T-cell (primary cell): Measurements from ENCODE around the gene KDM5B. TPM values are rescaled to one million over a fixed set of nuclear protein-coding genes. Genes with fewer than 3 reads are reported as not detected.

Experiments
- ATAC-seq, 4 experiments: fragments of 200-7000 bp in 3 of 4; fragments of 150-1000 bp in 1 of 4; cut with Tn5 transposase; replicated peaks in 1 of 4; 1 replicate in 3 of 4; 2 replicates in 1 of 4; pipeline ENCODE4 v1.10.0; 2021; ENCODE audit warnings: moderate library complexity in 3 of 4, mild to moderate bottlenecking in 2 of 4, moderate number of reproducible peaks in 1 of 4
- CTCF ChIA-PET, 2 donors: fragments of 300-600 bp; sonication (Branson Sonifier 250); formaldehyde crosslinking; loops; one replicate each; lab custom pipeline; 2022; ENCODE audit warnings: antibody characterized with exemption in 2 of 2; lab: Charles Lee
- POLR2A ChIA-PET, 2 donors: fragments of 300-600 bp; sonication (Branson Sonifier 250); formaldehyde crosslinking; loops; one replicate each; lab custom pipeline; 2022; ENCODE audit warnings: antibody characterized with exemption in 2 of 2; lab: Charles Lee
- DNase-seq, 35 experiments: peaks; one replicate each; pipeline versions ENCODE4 v3.0.0 to v3.0.0-alpha.2; 2013 to 2023
- H3K27ac ChIP-seq: one replicate; pipeline ENCODE4 v1.5.1; 2013; ENCODE audit warnings: low read length
- H3K27me3 ChIP-seq, 2 experiments: replicated peaks in 1 of 2; 1 replicate in 1 of 2; 2 replicates in 1 of 2; pipeline versions ENCODE4 v1.6.1 to v1.7.0; 2013; ENCODE audit warnings: low read length in 1 of 2, mixed read lengths in 1 of 2; ENCODE audit not compliant: control insufficient read depth in 2 of 2, insufficient read depth in 2 of 2; ENCODE audit errors: extremely low read depth in 1 of 2
- H3K36me3 ChIP-seq, 2 donors: 1 replicate in 1 of 2; 2 replicates in 1 of 2; pipeline versions ENCODE4 v1.6.1 to v1.7.0; 2013; ENCODE audit warnings: low read length in 1 of 2; ENCODE audit not compliant: control insufficient read depth in 2 of 2, insufficient read depth in 1 of 2; ENCODE audit errors: extremely low read depth in 1 of 2
- H3K4me1 ChIP-seq, 2 experiments: 1 replicate in 1 of 2; 2 replicates in 1 of 2; pipeline versions ENCODE4 v1.6.1 to v1.7.0; 2013; ENCODE audit warnings: low read length in 2 of 2, mixed read lengths in 1 of 2; ENCODE audit not compliant: insufficient read depth in 2 of 2, control insufficient read depth in 1 of 2; ENCODE audit errors: extremely low read depth in 1 of 2
- H3K4me3 ChIP-seq, 2 donors: 1 replicate in 1 of 2; 2 replicates in 1 of 2; pipeline versions ENCODE4 v1.5.1 to v1.7.0; 2013; ENCODE audit warnings: mild to moderate bottlenecking in 2 of 2, low read length in 1 of 2, moderate library complexity in 1 of 2; ENCODE audit not compliant: control insufficient read depth in 1 of 2; ENCODE audit errors: extremely low read depth in 1 of 2
- H3K9me3 ChIP-seq: 2 replicates; pipeline ENCODE4 v1.7.0; 2013
- H3K27ac Mint-ChIP-seq, 2 donors: one replicate each; pipeline ENCODE4 v1.8.0; 2020 to 2021; ENCODE audit warnings: mild to moderate bottlenecking in 2 of 2, mixed read lengths in 2 of 2
- H3K27me3 Mint-ChIP-seq, 2 donors: one replicate each; pipeline ENCODE4 v1.8.0; 2021 to 2022; ENCODE audit warnings: mixed read lengths in 2 of 2
- H3K36me3 Mint-ChIP-seq: one replicate; pipeline ENCODE4 v1.8.0; 2021; ENCODE audit warnings: mixed read lengths
- H3K4me1 Mint-ChIP-seq, 3 donors: one replicate each; pipeline ENCODE4 v1.8.0; 2020 to 2022; ENCODE audit warnings: mixed read lengths in 3 of 3, mild to moderate bottlenecking in 1 of 3
- H3K4me3 Mint-ChIP-seq, 3 donors: one replicate each; pipeline ENCODE4 v1.8.0; 2020 to 2022; ENCODE audit warnings: mild to moderate bottlenecking in 3 of 3, mixed read lengths in 3 of 3, moderate library complexity in 3 of 3
- H3K9me3 Mint-ChIP-seq, 3 donors: one replicate each; pipeline ENCODE4 v1.8.0; 2020 to 2022; ENCODE audit warnings: mixed read lengths in 3 of 3
- WGBS: methylation state at CpG from one replicate; pipeline ENCODE4 v1.1.5; 2013; ENCODE audit warnings: missing lambda C conversion rate; ENCODE audit not compliant: insufficient coverage; 5-methylcytosine and 5-hydroxymethylcytosine counted together
- total RNA-seq, 35 experiments: library from RNA in 6 of 35; stranded (reverse) in 6 of 35; fragments of 120-200 nt in 1 of 35; gene quantifications; one replicate each; pipeline versions ENCODE4 v1.2.1 to v1.2.4 and lab custom pipeline; 2013 to 2026

The KDM5B gene
- total RNA-seq, 5 donors from 2014 or later (not counting 1 experiment from before 2014, with no cell fraction given), result 46.3 to 71.7 (median 56.5) TPM

DNA sequence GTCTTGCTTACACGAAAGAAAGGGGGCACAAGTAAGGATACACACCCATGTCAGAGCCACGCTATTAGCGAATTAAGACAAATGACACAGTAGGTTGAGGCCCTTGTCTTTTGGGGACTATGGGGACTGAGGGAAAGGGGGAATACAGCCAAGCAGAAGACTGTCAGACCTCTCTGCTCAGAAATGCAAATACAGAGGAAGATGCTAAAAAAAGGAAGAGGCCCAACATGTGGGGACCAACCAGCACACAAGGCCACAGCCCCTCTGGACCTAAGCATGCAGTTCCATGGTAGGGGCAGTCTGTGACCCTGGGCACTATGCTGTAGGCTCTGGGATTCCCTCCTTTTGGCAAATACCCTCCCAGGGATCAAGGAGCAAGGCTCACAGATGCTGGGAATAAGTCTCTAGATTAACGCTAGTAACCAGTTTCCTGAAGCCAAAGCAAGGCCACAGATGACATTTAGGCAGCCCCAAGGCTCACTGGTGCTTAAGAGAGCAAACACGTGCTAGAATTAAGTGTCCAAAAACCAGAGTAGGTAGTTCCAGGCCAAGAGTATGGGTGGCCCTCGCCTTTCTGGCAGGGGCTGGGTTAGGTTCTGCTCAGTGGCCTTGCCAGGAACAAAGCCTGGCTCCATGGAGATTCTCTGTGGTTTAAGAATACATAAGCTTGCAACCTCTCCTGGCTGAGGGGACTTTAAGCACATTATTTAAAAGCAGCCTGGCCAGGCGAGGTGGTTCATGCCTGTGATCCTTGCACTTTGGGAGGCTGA lies 42.6 kb upstream of the KDM5B start:
- ATAC-seq (no peak), DNase-seq (no peak)

DNA sequence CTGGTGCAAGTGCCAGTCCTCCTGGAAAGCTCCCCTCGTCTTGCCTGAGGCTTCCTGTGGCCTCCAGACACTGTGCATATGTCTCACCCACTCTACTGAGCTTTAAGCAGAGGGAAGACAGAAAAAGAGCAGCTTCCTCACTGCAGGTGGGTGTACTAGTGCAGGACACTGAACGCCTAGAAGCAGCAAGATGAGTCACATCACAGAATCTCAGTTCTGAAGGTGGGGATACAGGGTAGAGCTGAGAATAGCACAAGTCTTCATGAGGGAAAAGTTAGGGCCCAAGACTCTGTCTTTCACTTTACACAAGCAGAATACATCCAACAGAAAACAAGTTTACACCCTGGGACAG lies 39.9 kb upstream of the KDM5B start:
- WGBS, result 17% methylated on average over 1 of the region's 2 CpGs
- Mint-ChIP-seq H3K4me3 (no peak overlapping the region), H3K27me3 (peaks cover 0 to under 1% of the 10 kb centered on the region in 2 donors), H3K36me3 (no peaks in the 10 kb centered on the region), H3K4me1 (no peaks in the 10 kb centered on the region), H3K27ac (no peak overlapping the region), H3K9me3 (no peaks in the 10 kb centered on the region)
- Histone ChIP-seq H3K4me3 (no peak overlapping the region), H3K9me3 (no peaks in the 10 kb centered on the region), H3K36me3 (no peaks in the 10 kb centered on the region), H3K27ac (no peak overlapping the region), H3K27me3 (no peaks in the 10 kb centered on the region), H3K4me1 (no peaks in the 10 kb centered on the region)
- CTCF ChIA-PET, result no interaction called here
- DNase-seq (no peak), ATAC-seq (no peak)
- POLR2A ChIA-PET, result interaction anchor here in 1 of 2 donors (0.5 kb wide), 1 partner anchor 23 kb away, joined by 3 read pairs; no protein-coding TSS in a partner anchor

More for the DNA sequence above, 42.6 kb upstream of the KDM5B start:
- Mint-ChIP-seq H3K27ac (no peak overlapping the region), H3K4me3 (no peak overlapping the region), H3K4me1 (no peaks in the 10 kb centered on the region), H3K36me3 (no peaks in the 10 kb centered on the region), H3K9me3 (no peaks in the 10 kb centered on the region), H3K27me3 (no peaks in the 10 kb centered on the region)
- CTCF ChIA-PET, result no interaction called here
- Histone ChIP-seq H3K36me3 (no peaks in the 10 kb centered on the region), H3K27ac (no peak overlapping the region), H3K4me3 (no peak overlapping the region), H3K27me3 (no peaks in the 10 kb centered on the region), H3K4me1 (no peaks in the 10 kb centered on the region), H3K9me3 (no peaks in the 10 kb centered on the region)
- POLR2A ChIA-PET, result no interaction called here
- WGBS, result 91% methylated on average over 6 of the region's 7 CpGs

DNA sequence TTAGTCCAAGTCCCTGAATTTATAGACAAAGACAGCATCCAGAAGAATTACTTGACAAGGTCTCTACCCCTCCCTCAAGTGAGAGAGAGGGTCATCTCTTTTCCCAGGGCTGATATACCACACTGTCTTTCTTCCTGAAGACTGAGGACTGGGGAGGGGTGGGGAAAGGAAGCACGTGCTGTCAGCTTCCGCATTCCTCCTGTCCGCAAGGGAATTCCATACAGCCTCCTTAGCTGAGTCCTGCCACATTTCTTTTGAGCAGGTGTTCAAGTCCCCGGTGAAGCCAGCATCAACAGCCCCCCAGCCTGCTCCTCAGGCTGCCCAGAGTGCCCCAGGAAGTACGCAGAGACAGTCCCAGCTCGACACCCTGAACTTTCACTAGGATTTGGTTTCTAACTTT lies 36.7 kb upstream of the KDM5B start:
- Histone ChIP-seq H3K9me3 (no peaks in the 10 kb centered on the region), H3K27me3 (no peaks in the 10 kb centered on the region), H3K27ac (no peak overlapping the region), H3K36me3 (no peaks in the 10 kb centered on the region), H3K4me3 (no peak overlapping the region), H3K4me1 (no peaks in the 10 kb centered on the region)
- H3K36me3 Mint-ChIP-seq, result no peaks in the 10 kb centered on the region
- ATAC-seq (no peak), DNase-seq (no peak)
- CTCF ChIA-PET, result no interaction called here
- POLR2A ChIA-PET, result no interaction called here
- H3K4me3 Mint-ChIP-seq, result no peak overlapping the region
- peaks cover 2 to 8% of the 10 kb centered on the region in 2 donors for H3K27me3 Mint-ChIP-seq
- 90% methylated on average over 5 of the region's 6 CpGs for WGBS
- no peak overlapping the region for H3K27ac Mint-ChIP-seq
- no peaks in the 10 kb centered on the region for H3K9me3 Mint-ChIP-seq
- no peaks in the 10 kb centered on the region for H3K4me1 Mint-ChIP-seq

DNA sequence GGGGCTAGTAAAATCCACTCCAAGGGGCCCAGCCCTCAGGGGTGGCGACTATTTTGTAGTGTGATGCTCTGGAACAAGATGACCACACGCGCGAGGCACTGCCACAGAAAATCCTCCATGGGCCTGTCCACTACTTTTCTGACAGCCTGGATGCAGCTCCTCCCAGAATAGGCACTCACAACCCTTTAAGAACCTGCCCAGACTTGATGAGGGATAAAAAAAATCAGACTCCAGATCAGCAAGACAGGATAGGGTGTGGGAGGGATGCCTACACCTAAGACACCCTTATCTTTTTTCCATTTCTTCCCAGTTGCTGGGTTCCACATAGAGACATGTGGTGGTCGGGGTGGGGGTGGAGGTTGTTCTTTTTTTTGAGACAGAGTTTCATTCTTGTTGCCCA lies 36.0 kb upstream of the KDM5B start:
- ChIA-PET POLR2A (no interaction called here), CTCF (no interaction called here)
- no CpG with 5 or more reads among the region's 5 CpGs for WGBS
- no peak overlapping the region for H3K4me3 ChIP-seq
- H3K9me3 Mint-ChIP-seq, result no peaks in the 10 kb centered on the region
- no peak overlapping the region for H3K27ac ChIP-seq
- no peaks in the 10 kb centered on the region for H3K36me3 ChIP-seq
- no peaks in the 10 kb centered on the region for H3K36me3 Mint-ChIP-seq
- peaks cover 2 to 8% of the 10 kb centered on the region in 2 donors for H3K27me3 Mint-ChIP-seq
- no peaks in the 10 kb centered on the region for H3K4me1 Mint-ChIP-seq
- DNase-seq, result no peak
- H3K4me1 ChIP-seq, result no peaks in the 10 kb centered on the region
- no peaks in the 10 kb centered on the region for H3K9me3 ChIP-seq
- no peak overlapping the region for H3K4me3 Mint-ChIP-seq
- ATAC-seq, result no peak
- H3K27me3 ChIP-seq, result no peaks in the 10 kb centered on the region
- H3K27ac Mint-ChIP-seq, result no peak overlapping the region

DNA sequence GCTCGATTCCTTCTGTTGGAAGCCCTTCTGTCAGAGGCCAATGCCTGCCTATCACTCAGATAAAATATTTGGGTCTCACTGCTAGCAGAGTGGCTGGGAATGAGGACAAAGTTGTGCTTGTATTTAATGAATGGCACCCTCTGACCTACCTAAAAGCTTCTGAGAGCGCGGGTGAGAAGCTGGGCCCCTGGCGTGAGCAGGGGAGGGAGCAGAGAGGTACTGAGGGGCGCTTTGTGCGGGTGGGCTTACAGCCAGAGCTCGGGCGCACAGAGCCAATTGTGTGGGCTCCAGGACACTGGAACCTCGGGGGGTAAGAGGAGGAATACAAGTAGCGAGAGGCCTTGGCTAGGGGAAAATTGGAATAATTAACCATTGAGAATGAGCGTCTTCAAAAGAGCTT lies 34.9 kb upstream of the KDM5B start:
- POLR2A ChIA-PET, result no interaction called here
- WGBS, result 91% methylated on average over 9 of the region's 11 CpGs

DNA sequence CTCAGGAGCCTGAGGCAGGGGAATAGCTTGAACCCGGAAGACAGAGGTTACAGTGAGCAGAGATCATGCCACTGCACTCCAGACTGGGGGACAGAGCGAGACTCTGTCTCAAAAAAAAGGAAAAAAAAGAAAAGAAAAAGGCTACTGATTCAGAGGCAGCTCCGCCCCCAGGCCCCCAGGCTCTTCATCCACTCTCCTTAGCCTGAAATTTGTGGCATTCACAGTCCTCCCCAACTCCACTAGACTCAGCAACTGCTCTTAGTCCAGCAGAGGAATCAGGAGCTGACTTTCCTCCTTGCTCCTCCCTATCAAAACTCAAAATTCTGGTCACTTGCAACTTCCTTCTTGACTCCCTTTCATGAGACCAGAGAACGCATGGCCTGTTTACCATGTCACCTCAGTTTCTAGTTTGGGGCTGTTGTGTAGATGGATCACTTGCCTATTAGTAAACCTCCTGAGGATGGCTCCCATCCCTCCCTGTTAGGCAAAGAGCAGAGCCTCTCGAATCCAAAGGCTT lies 29.6 kb upstream of the KDM5B start:
- Histone ChIP-seq H3K4me3 (no peak overlapping the region), H3K27me3 (no peaks in the 10 kb centered on the region), H3K36me3 (no peaks in the 10 kb centered on the region), H3K9me3 (no peaks in the 10 kb centered on the region), H3K4me1 (peaks cover 6 to 31% of the 10 kb centered on the region in 2 experiments), H3K27ac (no peak overlapping the region)
- ATAC-seq (no peak), DNase-seq (no peak)
- Mint-ChIP-seq H3K27ac (no peak overlapping the region), H3K4me3 (no peak overlapping the region), H3K36me3 (no peaks in the 10 kb centered on the region), H3K9me3 (no peaks in the 10 kb centered on the region), H3K4me1 (peaks cover 29 to 37% (median 36%) of the 10 kb centered on the region in 3 donors), H3K27me3 (peaks cover 2 to 4% of the 10 kb centered on the region in 2 donors)
- WGBS, result 93% methylated on average over 2 of the region's 5 CpGs
- ChIA-PET CTCF (no interaction called here), POLR2A (no interaction called here)

More for the DNA sequence above, 34.9 kb upstream of the KDM5B start:
- DNase-seq, result no peak
- no peak for ATAC-seq
- no peaks in the 10 kb centered on the region for H3K4me1 ChIP-seq
- no peak overlapping the region for H3K4me3 ChIP-seq
- CTCF ChIA-PET, result no interaction called here
- Mint-ChIP-seq H3K27ac (no peak overlapping the region), H3K36me3 (no peaks in the 10 kb centered on the region), H3K4me3 (no peak overlapping the region), H3K27me3 (peaks cover 2 to 8% of the 10 kb centered on the region in 2 donors), H3K4me1 (peaks cover 0 to 1% (median under 1%) of the 10 kb centered on the region in 3 donors), H3K9me3 (no peaks in the 10 kb centered on the region)
- no peaks in the 10 kb centered on the region for H3K27me3 ChIP-seq
- H3K36me3 ChIP-seq, result no peaks in the 10 kb centered on the region
- H3K27ac ChIP-seq, result no peak overlapping the region
- H3K9me3 ChIP-seq, result no peaks in the 10 kb centered on the region
